Hepatocyte (in vitro differentiated cells): Measurements from ENCODE around the gene ARAP1. TPM values are rescaled to one million over a fixed set of nuclear protein-coding genes. Genes with fewer than 3 reads are reported as not detected.

Experiments used
- DNase-seq: peaks from one replicate; pipeline ENCODE4 v3.0.0-alpha.2; 2016; ENCODE audit warnings: low spot score
- H2AFZ ChIP-seq: fragments of 200-600 bp; sonication (generic); 2 replicates; pipeline ENCODE4 v1.6.0; 2016; ENCODE audit warnings: antibody characterized with exemption, mild to moderate bottlenecking
- H3K27ac ChIP-seq: fragments of 200-600 bp; sonication (generic); 2 replicates; pipeline ENCODE4 v1.5.1; 2016; ENCODE audit warnings: mild to moderate bottlenecking
- H3K27me3 ChIP-seq: fragments of 200-600 bp; sonication (generic); 2 replicates; pipeline ENCODE4 v1.6.1; 2016
- H3K36me3 ChIP-seq: fragments of 200-600 bp; sonication (generic); replicated peaks from 2 replicates; pipeline ENCODE4 v1.5.1; 2016; ENCODE audit warnings: low read depth; ENCODE audit not compliant: insufficient read depth
- H3K4me1 ChIP-seq: fragments of 200-600 bp; sonication (generic); 2 replicates; pipeline ENCODE4 v1.5.1; 2016; ENCODE audit warnings: mild to moderate bottlenecking, moderate library complexity; ENCODE audit not compliant: insufficient read depth
- H3K4me2 ChIP-seq: fragments of 200-600 bp; sonication (generic); 2 replicates; pipeline ENCODE4 v1.6.0; 2016
- H3K4me3 ChIP-seq: fragments of 200-600 bp; sonication (generic); 2 replicates; pipeline ENCODE4 v1.5.1; 2016; ENCODE audit warnings: mild to moderate bottlenecking
- H3K79me2 ChIP-seq: fragments of 200-600 bp; sonication (generic); 2 replicates; pipeline ENCODE4 v1.6.0; 2017; ENCODE audit warnings: mild to moderate bottlenecking
- H3K9me2 ChIP-seq: fragments of 200-600 bp; sonication (generic); replicated peaks from 2 replicates; pipeline ENCODE4 v1.6.0; 2017; ENCODE audit warnings: mild to moderate bottlenecking; ENCODE audit not compliant: insufficient read depth
- H3K9me3 ChIP-seq: fragments of 200-600 bp; sonication (generic); 2 replicates; pipeline ENCODE4 v1.5.1; 2016; ENCODE audit warnings: low read depth, mild to moderate bottlenecking
- H4K20me1 ChIP-seq: fragments of 200-600 bp; sonication (generic); 2 replicates; pipeline ENCODE4 v1.6.0; 2016; ENCODE audit warnings: mild to moderate bottlenecking; ENCODE audit not compliant: insufficient read depth, poor library complexity, severe bottlenecking
- CTCF ChIP-seq: fragments of 200-600 bp; sonication (generic); IDR thresholded peaks from 2 replicates; pipeline ENCODE4 v1.5.1; 2016; ENCODE audit warnings: antibody characterized with exemption, mild to moderate bottlenecking; ENCODE audit not compliant: poor library complexity
- EZH2 ChIP-seq: fragments of 200-600 bp; sonication (generic); IDR thresholded peaks from 2 replicates; pipeline ENCODE4 v1.6.1; 2016; ENCODE audit warnings: antibody characterized with exemption, mild to moderate bottlenecking, borderline replicate concordance
- EZH2phosphoT487 ChIP-seq: fragments of 200-600 bp; sonication (generic); IDR thresholded peaks from one replicate; pipeline ENCODE4 v1.6.1; 2018; ENCODE audit warnings: antibody characterized with exemption, mild to moderate bottlenecking, low read depth, moderate library complexity; ENCODE audit not compliant: unreplicated experiment, severe bottlenecking
- WGBS: methylation state at CpG from one replicate; pipeline ENCODE4 v1.1.6; 2016; ENCODE audit warnings: low lambda C conversion rate; ENCODE audit errors: missing lambda C conversion rate; 5-methylcytosine and 5-hydroxymethylcytosine counted together
- polyA plus RNA-seq: library from polyadenylated mRNA; unstranded; fragments of >200 nt; fragmentation: Nextera tagmentation; extraction: Ambion mirVana; gene quantifications from 2 replicates; pipeline ENCODE4 v1.2.1, GENCODE V29; 2016
- total RNA-seq: library from RNA; depleted of rRNA; stranded (reverse); fragments of >200 nt; gene quantifications from 2 replicates; pipeline ENCODE4 v1.2.3, GENCODE V29; 2014

ARAP1 gene
- total and polyA plus RNA-seq, 2 experiments from 2014 or later = 60.2 to 118 TPM

GRCh38 chr11:72724851-72725723 is 27.1 kb downstream of the ARAP1 start:
- peaks cover 28% of the 10 kb centered on the region for H3K4me1 ChIP-seq
- H3K27ac ChIP-seq = peak overlapping the region; percentile 63

DNA sequence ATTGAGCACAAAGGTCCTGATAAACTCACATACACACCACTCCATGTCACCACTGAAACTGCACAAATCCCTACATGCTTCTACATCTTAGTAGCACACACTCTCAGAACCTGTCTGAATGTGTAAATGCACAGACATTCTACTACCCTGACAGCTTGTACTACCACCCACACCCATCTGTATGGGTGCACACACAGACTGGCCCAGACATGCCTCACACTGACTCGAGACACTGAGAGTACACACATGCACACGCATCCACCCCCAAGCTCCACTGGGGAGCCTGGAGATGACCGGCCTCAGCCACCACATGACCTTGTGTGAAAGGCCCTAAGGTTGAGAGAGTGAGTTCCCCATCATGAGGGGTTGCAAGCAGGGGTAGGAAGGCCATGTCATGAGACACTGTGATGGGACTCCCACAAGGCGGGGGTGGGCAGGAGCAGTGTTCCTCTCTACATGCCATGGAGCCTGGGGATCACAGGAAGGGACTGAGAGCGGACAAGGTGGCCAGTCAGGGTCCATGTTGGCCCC is 28.1 kb downstream of the ARAP1 start:
- Histone ChIP-seq H3K27me3 (no peaks in the 10 kb centered on the region), H3K27ac (no peak overlapping the region), H3K9me2 (no peaks in the 10 kb centered on the region), H3K9me3 (no peaks in the 10 kb centered on the region), H3K4me2 (no peak overlapping the region), H2AFZ (no peak overlapping the region), H3K4me3 (no peak overlapping the region), H4K20me1 (peaks cover 22% of the 10 kb centered on the region), H3K79me2 (peaks cover 65% of the 10 kb centered on the region), H3K36me3 (no peaks in the 10 kb centered on the region), H3K4me1 (peaks cover 32% of the 10 kb centered on the region)
- 94% methylated on average over 5 of the region's 5 CpGs for WGBS
- DNase-seq = no peak
- TF ChIP-seq EZH2phosphoT487 = no peak
- TF ChIP-seq EZH2 = no peak
- TF ChIP-seq CTCF = no peak

More at GRCh38 chr11:72724851-72725723, 27.1 kb downstream of the ARAP1 start:
- TF ChIP-seq CTCF (peak; percentile 94), EZH2phosphoT487 (no peak)
- Histone ChIP-seq H2AFZ (no peak overlapping the region), H3K79me2 (peaks cover 60% of the 10 kb centered on the region), H3K4me2 (no peak overlapping the region), H3K9me2 (no peaks in the 10 kb centered on the region), H4K20me1 (peaks cover 12% of the 10 kb centered on the region), H3K4me3 (no peak overlapping the region), H3K9me3 (no peaks in the 10 kb centered on the region), H3K27me3 (no peaks in the 10 kb centered on the region), H3K36me3 (no peaks in the 10 kb centered on the region)
- DNase-seq = peak; percentile 92
- WGBS = 57% methylated on average over 9 of the region's 9 CpGs

GRCh38 chr11:72723508-72723907 is 28.7 kb downstream of the ARAP1 start:
- Histone ChIP-seq H3K4me2 (no peak overlapping the region), H4K20me1 (peaks cover 25% of the 10 kb centered on the region), H3K4me1 (peaks cover 32% of the 10 kb centered on the region), H3K79me2 (peaks cover 65% of the 10 kb centered on the region), H3K9me2 (no peaks in the 10 kb centered on the region), H3K9me3 (no peaks in the 10 kb centered on the region), H2AFZ (no peak overlapping the region), H3K36me3 (no peaks in the 10 kb centered on the region), H3K27me3 (no peaks in the 10 kb centered on the region), H3K4me3 (no peak overlapping the region), H3K27ac (no peak overlapping the region)
- no peak for TF ChIP-seq EZH2phosphoT487
- TF ChIP-seq EZH2 = no peak
- no peak for TF ChIP-seq CTCF
- DNase-seq = no peak
- WGBS = 88% methylated on average over 9 of the region's 9 CpGs
